IMR-90 (cell line): ENCODE measurements around the gene RUNX2. TPM values are rescaled to one million over a fixed set of nuclear protein-coding genes. Genes with fewer than 3 reads are reported as not detected.
A peak's percentile ranks its signal among the peaks of the same experiment; 100 is the strongest.

Experiments
- ATAC-seq: fragments of 200-7000 bp; cut with Tn5 transposase; 2 replicates; pipeline ENCODE4 v1.9.1; 2020; ENCODE audit warnings: low read depth, mild to moderate bottlenecking, moderate library complexity
- BruUV-seq: library from RNA; stranded (reverse); fragments of 400-500 nt; replicated peaks from 2 replicates; lab custom pipeline; 2021; lab: Mats Ljungman, UMichigan
- CTCF ChIA-PET: fragments of 300-600 bp; formaldehyde crosslinking; extraction: SDS; loops from one replicate; lab custom pipeline; 2021; ENCODE audit warnings: antibody characterized with exemption; lab: Yijun Ruan, JAX
- POLR2A ChIA-PET: fragments of 300-600 bp; sonication (Branson Sonifier 250); formaldehyde crosslinking; loops from one replicate; lab custom pipeline; 2022; ENCODE audit warnings: antibody characterized with exemption; ENCODE audit not compliant: unreplicated experiment; lab: Charles Lee
- DNase-seq: peaks from one replicate; pipeline ENCODE4 v3.0.0; 2013
- H2AFZ ChIP-seq: replicated peaks from 2 replicates; pipeline ENCODE3; 2013; ENCODE audit warnings: low read length, mild to moderate bottlenecking; ENCODE audit not compliant: poor library complexity
- H2AK5ac ChIP-seq: 2 replicates; pipeline ENCODE4 v1.6.1; 2013; ENCODE audit warnings: low read depth, low read length, inconsistent platforms
- H2AK9ac ChIP-seq: replicated peaks from 2 replicates; pipeline ENCODE3; 2013; ENCODE audit warnings: mild to moderate bottlenecking, low read depth, low read length, moderate library complexity; ENCODE audit not compliant: poor library complexity
- H2BK120ac ChIP-seq: 2 replicates; pipeline ENCODE4 v1.6.1; 2013; ENCODE audit warnings: low read depth, low read length, inconsistent platforms
- H2BK15ac ChIP-seq: 3 replicates; pipeline ENCODE4 v1.6.1; 2013; ENCODE audit warnings: low read depth, low read length, inconsistent platforms
- H2BK20ac ChIP-seq: 2 replicates; pipeline ENCODE4 v1.6.1; 2013; ENCODE audit warnings: low read depth, mild to moderate bottlenecking, inconsistent platforms, low read length, moderate library complexity
- H2BK5ac ChIP-seq: 2 replicates; pipeline ENCODE4 v1.6.1; 2013; ENCODE audit warnings: mild to moderate bottlenecking, low read depth, low read length, inconsistent platforms; ENCODE audit not compliant: poor library complexity, severe bottlenecking
- H3K14ac ChIP-seq: replicated peaks from 2 replicates; pipeline ENCODE4 v1.6.1; 2013; ENCODE audit warnings: low read depth, low read length, inconsistent platforms
- H3K18ac ChIP-seq: 2 replicates; pipeline ENCODE4 v1.6.1; 2013; ENCODE audit warnings: low read depth, low read length, control low read depth
- H3K23ac ChIP-seq: 2 replicates; pipeline ENCODE4 v1.6.1; 2013; ENCODE audit warnings: low read depth, low read length, inconsistent platforms
- H3K27ac ChIP-seq: 2 replicates; pipeline ENCODE4 v1.5.1; 2013; ENCODE audit warnings: mild to moderate bottlenecking, control low read depth, low read length; ENCODE audit not compliant: insufficient read depth
- H3K27me3 ChIP-seq: 2 replicates; pipeline ENCODE4 v1.6.1; 2013; ENCODE audit warnings: low read length; ENCODE audit not compliant: control insufficient read depth, insufficient read depth
- H3K36me3 ChIP-seq: 2 replicates; pipeline ENCODE4 v1.6.1; 2013; ENCODE audit warnings: low read length, mixed read lengths; ENCODE audit not compliant: control insufficient read depth, insufficient read depth
- H3K4ac ChIP-seq: 2 replicates; pipeline ENCODE4 v1.6.1; 2013; ENCODE audit warnings: low read depth, low read length, inconsistent platforms
- H3K4me1 ChIP-seq: 2 replicates; pipeline ENCODE4 v1.6.1; 2013; ENCODE audit warnings: low read length, mixed read lengths; ENCODE audit not compliant: control insufficient read depth, insufficient read depth
- H3K4me2 ChIP-seq: 2 replicates; pipeline ENCODE4 v1.6.1; 2013; ENCODE audit warnings: low read depth, mild to moderate bottlenecking, control low read depth, low read length, moderate library complexity
- H3K4me3 ChIP-seq: 2 replicates; pipeline ENCODE4 v1.5.1; 2013; ENCODE audit warnings: low read depth, mild to moderate bottlenecking, control low read depth, low read length, moderate library complexity; ENCODE audit not compliant: insufficient read depth
- H3K56ac ChIP-seq: 2 replicates; pipeline ENCODE4 v1.6.1; 2013; ENCODE audit warnings: low read length, inconsistent platforms; ENCODE audit not compliant: insufficient read depth; ENCODE audit errors: extremely low read depth
- H3K79me1 ChIP-seq, 2 experiments: 2 replicates each; pipeline ENCODE4 v1.6.1; 2013; ENCODE audit warnings: low read length in 2 of 2, inconsistent platforms in 1 of 2, low read depth in 1 of 2
- H3K9ac ChIP-seq: 2 replicates; pipeline ENCODE4 v1.6.1; 2013; ENCODE audit warnings: low read depth, low read length, control low read depth
- H3K9me1 ChIP-seq: 2 replicates; pipeline ENCODE4 v1.6.1; 2013; ENCODE audit warnings: low read length, inconsistent platforms; ENCODE audit not compliant: insufficient read depth
- H3K9me3 ChIP-seq: 2 replicates; pipeline ENCODE4 v1.6.1; 2013; ENCODE audit warnings: low read length; ENCODE audit not compliant: control insufficient read depth, insufficient read depth
- H4K20me1 ChIP-seq: 2 replicates; pipeline ENCODE4 v1.6.1; 2013; ENCODE audit warnings: low read length, inconsistent platforms; ENCODE audit not compliant: insufficient read depth
- H4K5ac ChIP-seq: 2 replicates; pipeline ENCODE4 v1.6.1; 2013; ENCODE audit warnings: mild to moderate bottlenecking, low read depth, low read length, control low read depth
- H4K8ac ChIP-seq, 2 experiments: 2 replicates each; pipeline ENCODE4 v1.6.1; 2013; ENCODE audit warnings: low read depth in 2 of 2, low read length in 2 of 2, control low read depth in 1 of 2, inconsistent platforms in 1 of 2
- H4K91ac ChIP-seq: 2 replicates; pipeline ENCODE4 v1.6.1; 2013; ENCODE audit warnings: low read depth, low read length, inconsistent platforms; ENCODE audit not compliant: insufficient read depth
- BHLHE40 ChIP-seq: fragments of 150-350 bp; IDR thresholded peaks from 2 replicates; pipeline ENCODE4 v1.6.1; 2016; ENCODE audit warnings: mild to moderate bottlenecking, low read depth, low read length
- CEBPB ChIP-seq: IDR thresholded peaks from 2 replicates; pipeline ENCODE4 v1.6.1; 2012; ENCODE audit warnings: low read depth, low read length, improper control_type of control experiment
- CHD1 ChIP-seq: IDR thresholded peaks from 2 replicates; pipeline ENCODE4 v1.6.1; 2012; ENCODE audit warnings: low read depth, low read length, improper control_type of control experiment
- FOS ChIP-seq: fragments of 150-350 bp; IDR thresholded peaks from 2 replicates; pipeline ENCODE4 v1.6.1; 2016; ENCODE audit warnings: low read depth, low read length
- MAFK ChIP-seq: IDR thresholded peaks from 2 replicates; pipeline ENCODE4 v1.6.1; 2012; ENCODE audit warnings: low read depth, low read length, improper control_type of control experiment
- MAZ ChIP-seq: IDR thresholded peaks from 2 replicates; pipeline ENCODE4 v1.6.1; 2012; ENCODE audit warnings: low read depth, mild to moderate bottlenecking, low read length, improper control_type of control experiment, moderate library complexity, borderline replicate concordance
- MXI1 ChIP-seq: IDR thresholded peaks from 2 replicates; pipeline ENCODE4 v1.6.1; 2012; ENCODE audit warnings: low read depth, mild to moderate bottlenecking, low read length, moderate library complexity, borderline replicate concordance
- NFE2L2 ChIP-seq: fragments of 150-350 bp; IDR thresholded peaks from 2 replicates; pipeline ENCODE4 v1.6.1; 2016; ENCODE audit warnings: low read depth, mild to moderate bottlenecking, low read length
- POLR2A ChIP-seq: IDR thresholded peaks from 2 replicates; pipeline ENCODE4 v1.6.1; 2012; ENCODE audit warnings: mild to moderate bottlenecking, low read depth, low read length
- RAD21 ChIP-seq: IDR thresholded peaks from 2 replicates; pipeline ENCODE4 v1.6.1; 2012; ENCODE audit warnings: low read length, improper control_type of control experiment
- RCOR1 ChIP-seq: IDR thresholded peaks from 2 replicates; pipeline ENCODE4 v1.6.1; 2012; ENCODE audit warnings: mild to moderate bottlenecking, low read length, improper control_type of control experiment; ENCODE audit not compliant: insufficient replicate concordance
- RFX5 ChIP-seq: IDR thresholded peaks from 2 replicates; pipeline ENCODE4 v1.8.0; 2012; ENCODE audit warnings: low read depth, mild to moderate bottlenecking, low read length, moderate library complexity
- SMC3 ChIP-seq: fragments of 150-350 bp; IDR thresholded peaks from 2 replicates; pipeline ENCODE4 v1.6.1; 2016; ENCODE audit warnings: low read depth, mild to moderate bottlenecking, antibody characterized with exemption, low read length, moderate library complexity
- WGBS, 2 experiments: methylation state at CpG; one replicate each; pipeline versions ENCODE4 v1.1.5 to v1.1.7; 2013; ENCODE audit warnings: missing lambda C conversion rate in 2 of 2; ENCODE audit not compliant: insufficient read length in 1 of 2; ENCODE audit errors: extremely low coverage in 2 of 2; 5-methylcytosine and 5-hydroxymethylcytosine counted together
- dilution Hi-C: fragments of 300-500 bp; cut with HindIII; formaldehyde crosslinking; loops from one replicate; pipeline ENCODE4 v1.14.3; 2018; ENCODE audit warnings: low sequenced_read_pairs; ENCODE audit not compliant: unreplicated experiment
- in situ Hi-C: fragments of 300-500 bp; cut with MboI; formaldehyde crosslinking; loops from 3 replicates; pipeline ENCODE4 v1.14.3; 2019; ENCODE audit warnings: low sequenced_read_pairs, inconsistent platforms, mixed read lengths
- intact Hi-C: fragments of 100-400 bp; cut with micrococcal nuclease; formaldehyde crosslinking; loops from 2 replicates; pipeline ENCODE4 v1.10.0; 2022
- polyA plus RNA-seq, 3 experiments: library from polyadenylated mRNA; depleted of rRNA; stranded (reverse); fragments of >200 nt; gene quantifications; 2 replicates each; pipeline ENCODE4 v1.2.3, GENCODE V29; 2012; ENCODE audit warnings: low replicate concordance in 1 of 3
- total RNA-seq: library from RNA; depleted of rRNA; stranded (reverse); fragments of >200 nt; gene quantifications from 2 replicates; pipeline ENCODE4 v1.2.3, GENCODE V29; 2012
- TF ChIP-seq, protein P1 (sequence below): fragments of 150-350 bp; IDR thresholded peaks from 2 replicates; pipeline ENCODE4 v1.6.1; 2017; ENCODE audit warnings: mild to moderate bottlenecking, antibody characterized with exemption, low read length, low read depth
- TF ChIP-seq, protein P2 (sequence below): conservative IDR thresholded peaks from 2 replicates; pipeline ENCODE4 v1.5.1; 2012; ENCODE audit warnings: mild to moderate bottlenecking, low read depth, low read length, improper control_type of control experiment
- TF ChIP-seq, protein P3 (sequence below): fragments of 150-350 bp; IDR thresholded peaks from 2 replicates; pipeline ENCODE4 v1.6.1; 2016; ENCODE audit warnings: low read depth, mild to moderate bottlenecking, low read length, moderate library complexity, borderline replicate concordance

RUNX2 gene
- total and polyA plus RNA-seq, 2 of the 4 experiments (the other 2 are of a cell fraction): 2.3 to 4.7 TPM

DNA sequence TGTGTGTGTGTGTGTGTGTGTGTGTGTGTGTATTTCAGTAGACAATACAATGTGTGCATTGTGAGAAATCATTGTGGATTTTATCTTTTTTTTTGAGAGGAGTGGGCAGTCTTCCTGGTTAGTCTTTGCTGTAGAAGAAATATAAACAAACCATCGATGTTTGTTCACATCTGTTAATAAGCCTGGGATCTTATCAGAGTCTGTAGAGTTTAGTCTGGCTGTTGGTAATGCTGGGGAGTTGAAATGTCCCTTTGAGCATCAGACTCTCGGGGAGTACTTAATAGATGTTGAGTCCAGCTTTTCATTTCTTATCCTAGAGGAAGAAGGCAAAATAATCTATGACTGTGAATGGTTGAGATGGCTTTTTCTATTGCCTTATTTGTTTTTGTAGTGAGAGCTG lies 146.2 kb downstream of the RUNX2 start:
- no peak overlapping the region for H3K27ac ChIP-seq
- POLR2A ChIA-PET: interaction anchor here (0.5 kb wide), 1 partner anchor 16 kb away, joined by 5 read pairs; no protein-coding TSS in a partner anchor
- BruUV-seq: no TSS peak

More for the DNA sequence above, 146.2 kb downstream of the RUNX2 start:
- H3K18ac ChIP-seq: no peak overlapping the region
- no peak overlapping the region for H3K14ac ChIP-seq
- no peak overlapping the region for H2BK20ac ChIP-seq
- H4K20me1 ChIP-seq: no peaks in the 10 kb centered on the region
- no peak overlapping the region for H3K9ac ChIP-seq
- no peaks in the 10 kb centered on the region; the same call in 1 of the 2 replicates for H3K36me3 ChIP-seq
- H3K4me3 ChIP-seq: no peak overlapping the region
- DNase-seq (peak; percentile 37), ATAC-seq (peak; percentile 7; the same call in 1 of the 2 replicates)
- no peak overlapping the region for H2BK120ac ChIP-seq
- H3K4ac ChIP-seq: no peak overlapping the region
- H3K23ac ChIP-seq: no peak overlapping the region
- H2AK5ac ChIP-seq: no peak overlapping the region
- no peaks in the 10 kb centered on the region for H3K9me3 ChIP-seq
- H3K27me3 ChIP-seq: no peaks in the 10 kb centered on the region
- no peak overlapping the region for H2AFZ ChIP-seq
- CTCF ChIA-PET: interaction anchor here (0.6 kb wide), 1 partner anchor 1034 kb away, joined by 4 read pairs; no protein-coding TSS in a partner anchor
- peaks cover 5 to 54% of the 10 kb centered on the region in 2 experiments; a peak in 3 of 4 replicates for H3K79me1 ChIP-seq
- TF ChIP-seq MXI1: no peak
- TF ChIP-seq CEBPB: no peak
- TF ChIP-seq BHLHE40: no peak
- no peak for TF ChIP-seq MAFK
- TF ChIP-seq NFE2L2: no peak
- no peak for TF ChIP-seq RFX5
- TF ChIP-seq RAD21: no peak
- TF ChIP-seq FOS: no peak
- TF ChIP-seq, protein P1, sequence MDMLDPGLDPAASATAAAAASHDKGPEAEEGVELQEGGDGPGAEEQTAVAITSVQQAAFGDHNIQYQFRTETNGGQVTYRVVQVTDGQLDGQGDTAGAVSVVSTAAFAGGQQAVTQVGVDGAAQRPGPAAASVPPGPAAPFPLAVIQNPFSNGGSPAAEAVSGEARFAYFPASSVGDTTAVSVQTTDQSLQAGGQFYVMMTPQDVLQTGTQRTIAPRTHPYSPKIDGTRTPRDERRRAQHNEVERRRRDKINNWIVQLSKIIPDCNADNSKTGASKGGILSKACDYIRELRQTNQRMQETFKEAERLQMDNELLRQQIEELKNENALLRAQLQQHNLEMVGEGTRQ: no peak
- TF ChIP-seq RCOR1: no peak
- TF ChIP-seq, protein P2, sequence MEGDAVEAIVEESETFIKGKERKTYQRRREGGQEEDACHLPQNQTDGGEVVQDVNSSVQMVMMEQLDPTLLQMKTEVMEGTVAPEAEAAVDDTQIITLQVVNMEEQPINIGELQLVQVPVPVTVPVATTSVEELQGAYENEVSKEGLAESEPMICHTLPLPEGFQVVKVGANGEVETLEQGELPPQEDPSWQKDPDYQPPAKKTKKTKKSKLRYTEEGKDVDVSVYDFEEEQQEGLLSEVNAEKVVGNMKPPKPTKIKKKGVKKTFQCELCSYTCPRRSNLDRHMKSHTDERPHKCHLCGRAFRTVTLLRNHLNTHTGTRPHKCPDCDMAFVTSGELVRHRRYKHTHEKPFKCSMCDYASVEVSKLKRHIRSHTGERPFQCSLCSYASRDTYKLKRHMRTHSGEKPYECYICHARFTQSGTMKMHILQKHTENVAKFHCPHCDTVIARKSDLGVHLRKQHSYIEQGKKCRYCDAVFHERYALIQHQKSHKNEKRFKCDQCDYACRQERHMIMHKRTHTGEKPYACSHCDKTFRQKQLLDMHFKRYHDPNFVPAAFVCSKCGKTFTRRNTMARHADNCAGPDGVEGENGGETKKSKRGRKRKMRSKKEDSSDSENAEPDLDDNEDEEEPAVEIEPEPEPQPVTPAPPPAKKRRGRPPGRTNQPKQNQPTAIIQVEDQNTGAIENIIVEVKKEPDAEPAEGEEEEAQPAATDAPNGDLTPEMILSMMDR: no peak
- TF ChIP-seq MAZ: no peak
- TF ChIP-seq, protein P3, sequence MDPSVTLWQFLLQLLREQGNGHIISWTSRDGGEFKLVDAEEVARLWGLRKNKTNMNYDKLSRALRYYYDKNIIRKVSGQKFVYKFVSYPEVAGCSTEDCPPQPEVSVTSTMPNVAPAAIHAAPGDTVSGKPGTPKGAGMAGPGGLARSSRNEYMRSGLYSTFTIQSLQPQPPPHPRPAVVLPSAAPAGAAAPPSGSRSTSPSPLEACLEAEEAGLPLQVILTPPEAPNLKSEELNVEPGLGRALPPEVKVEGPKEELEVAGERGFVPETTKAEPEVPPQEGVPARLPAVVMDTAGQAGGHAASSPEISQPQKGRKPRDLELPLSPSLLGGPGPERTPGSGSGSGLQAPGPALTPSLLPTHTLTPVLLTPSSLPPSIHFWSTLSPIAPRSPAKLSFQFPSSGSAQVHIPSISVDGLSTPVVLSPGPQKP: no peak
- TF ChIP-seq CHD1: no peak
- no peak for TF ChIP-seq SMC3
- TF ChIP-seq POLR2A: no peak
- 0% methylated on average over 1 of the region's 2 CpGs; no CpG with 5 or more reads in 1 of the 2 experiments for WGBS, 2 experiments
- H4K5ac ChIP-seq: no peak overlapping the region
- dilution Hi-C loops: no loop called here
- in situ Hi-C loops: no loop called here
- no peak overlapping the region for H3K4me2 ChIP-seq
- H2AK9ac ChIP-seq: no peak overlapping the region
- peaks cover 3% of the 10 kb centered on the region; the same call in 1 of the 2 replicates for H3K9me1 ChIP-seq
- no peak overlapping the region for H4K91ac ChIP-seq
- no peak overlapping the region for H3K56ac ChIP-seq
- intact Hi-C loops: no loop called here
- no peak overlapping the region for H2BK5ac ChIP-seq
- H2BK15ac ChIP-seq: no peak overlapping the region
- peaks cover 6% of the 10 kb centered on the region for H3K4me1 ChIP-seq
- no peak overlapping the region for H4K8ac ChIP-seq
